ENCODE data around the gene KLK10. TPM values are rescaled to one million over a fixed set of nuclear protein-coding genes. Genes with fewer than 3 reads are reported as not detected.

The KLK10 gene
- total RNA-seq, 1 experiment from 2014 or later: 3.2 TPM

- no peak for TF ChIP-seq NFYB (CRISPR knock-in tag; conservative IDR thresholded peaks at IDR 0.05; ENCODE audit: low read depth)
- TF ChIP-seq FOXP1 (CRISPR knock-in tag; IDR thresholded peaks at IDR 0.05; ENCODE audit: borderline replicate concordance): no peak
- TF ChIP-seq PREB (CRISPR knock-in tag; IDR thresholded peaks at IDR 0.05; ENCODE audit: borderline replicate concordance): no peak
- TF ChIP-seq STAT6 (CRISPR knock-in tag; conservative IDR thresholded peaks at IDR 0.05; ENCODE audit: low read depth): no peak
- TF ChIP-seq USF1 (CRISPR knock-in tag; IDR thresholded peaks at IDR 0.05): no peak
These were observed 20.6 kb upstream of the KLK10 start (continued) for GRCh38 chr19:51040151-51040550.

- ChIA-PET CTCF (interaction anchor here (0.7 to 1.5 kb wide), 7 partner anchors 9 to 404 kb away, joined by 3 to 9 read pairs (median 5); no protein-coding TSS in a partner anchor), POLR2A (no interaction called here)
- TF ChIP-seq E2F4 (CRISPR knock-in tag; IDR thresholded peaks at IDR 0.05; ENCODE audit: borderline replicate concordance, low read depth) (no peak), CREM (CRISPR knock-in tag; IDR thresholded peaks at IDR 0.05) (no peak), CDX4 (CRISPR knock-in tag; IDR thresholded peaks at IDR 0.05; ENCODE audit: borderline replicate concordance) (no peak), GRHL2 (CRISPR knock-in tag; IDR thresholded peaks at IDR 0.05; ENCODE audit: insufficient replicate concordance, severe bottlenecking) (no peak), ATF2 (CRISPR knock-in tag; IDR thresholded peaks at IDR 0.05; ENCODE audit: borderline replicate concordance, low read depth) (no peak), USF2 (CRISPR knock-in tag; IDR thresholded peaks at IDR 0.05) (no peak), ZNF263 (CRISPR knock-in tag; IDR thresholded peaks at IDR 0.05; ENCODE audit: low read depth) (no peak), CTCF (IDR thresholded peaks at IDR 0.05) (no peak), TEAD4 (CRISPR knock-in tag; IDR thresholded peaks at IDR 0.05) (no peak), MYBL2 (CRISPR knock-in tag; IDR thresholded peaks at IDR 0.05) (no peak)
- peaks cover 21% of the 10 kb centered on the region for H3K4me1 Mint-ChIP-seq
- ATAC-seq (peak; percentile 50), DNase-seq (ENCODE audit: low spot score) (no peak)
- H3K36me3 Mint-ChIP-seq: no peaks in the 10 kb centered on the region
- peak overlapping the region; percentile 60; the same call in 1 of the 2 replicates for H3K27ac Mint-ChIP-seq
- no peaks in the 10 kb centered on the region for H3K9me3 Mint-ChIP-seq
- H3K4me3 Mint-ChIP-seq: no peak overlapping the region
- peaks cover 6% of the 10 kb centered on the region for H3K27me3 Mint-ChIP-seq (ENCODE audit: low read depth)
These were observed 17.0 kb upstream of the KLK10 start for GRCh38 chr19:51036519-51036918.

All from WTC11 (cell line).